ENCODE results near the gene PCBD1. TPM values are rescaled to one million over a fixed set of nuclear protein-coding genes. Genes with fewer than 3 reads are reported as not detected.
"Not testable (repeated sequence)": the region's sequence is repeated elsewhere in the genome, so short reads cannot be mapped to it uniquely, and the experiment has no call there.

The PCBD1 gene
- total RNA-seq, 3 donors from 2014 or later, result 52.4 to 93.9 (median 66.6) TPM

- no peaks in the 10 kb centered on the region for H3K36me3 ChIP-seq
- TF ChIP-seq POLR2A (IDR thresholded peaks at IDR 0.05) (no peak), CTCF (IDR thresholded peaks at IDR 0.05) (no peak)
- no peak overlapping the region for H3K27ac ChIP-seq
- no peak for DNase-seq (ENCODE audit: low spot score in 2 of 2)
- H3K4me1 ChIP-seq, result no peaks in the 10 kb centered on the region
- no peaks in the 10 kb centered on the region for H3K27me3 ChIP-seq
- intact Hi-C loops (cut with DNase I; ENCODE audit: low total_unique reads), result no loop called here
- H3K9me3 ChIP-seq, result no peaks in the 10 kb centered on the region
- H3K4me3 ChIP-seq, result no peak overlapping the region
Observed at GRCh38 chr10:70923696-70924095, 35.3 kb upstream of the PCBD1 start.

- no peak for DNase-seq (ENCODE audit: low spot score in 2 of 2)
- TF ChIP-seq POLR2A (IDR thresholded peaks at IDR 0.05) (no peak), CTCF (IDR thresholded peaks at IDR 0.05) (no peak)
- Histone ChIP-seq H3K27ac (no peak overlapping the region), H3K27me3 (no peaks in the 10 kb centered on the region), H3K36me3 (no peaks in the 10 kb centered on the region), H3K4me3 (no peak overlapping the region), H3K9me3 (no peaks in the 10 kb centered on the region), H3K4me1 (no peaks in the 10 kb centered on the region)
- intact Hi-C loops (cut with DNase I; ENCODE audit: low total_unique reads), result no loop called here
Observed at GRCh38 chr10:70921285-70921684, 32.9 kb upstream of the PCBD1 start.

- intact Hi-C loops (cut with DNase I; ENCODE audit: low total_unique reads), result no loop called here
- no peak for TF ChIP-seq POLR2AphosphoS5 (IDR thresholded peaks at IDR 0.05)
- no peak for TF ChIP-seq CTCF (IDR thresholded peaks at IDR 0.05)
- TF ChIP-seq POLR2A (IDR thresholded peaks at IDR 0.05), result no peak
- peak; percentile 63 to 71 for DNase-seq (ENCODE audit: low spot score in 2 of 2)
Observed at GRCh38 chr10:70920519-70920918, 32.2 kb upstream of the PCBD1 start.

GRCh38 chr10:70919906-70920305 lies 31.5 kb upstream of the PCBD1 start:
- H3K4me1 ChIP-seq; H3K36me3 ChIP-seq; H3K9me3 ChIP-seq; H3K27me3 ChIP-seq; H3K4me3 ChIP-seq; DNase-seq (ENCODE audit: low spot score in 2 of 2); H3K27ac ChIP-seq: not testable (repeated sequence)
- intact Hi-C loops (cut with DNase I; ENCODE audit: low total_unique reads), result loop anchor here (10.0 kb wide), 1 partner anchor 355 kb away; no protein-coding TSS in a partner anchor

More at GRCh38 chr10:70920519-70920918, 32.2 kb upstream of the PCBD1 start:
- Histone ChIP-seq H3K9me3 (no peaks in the 10 kb centered on the region), H3K36me3 (no peaks in the 10 kb centered on the region), H3K27me3 (no peaks in the 10 kb centered on the region), H3K4me1 (no peaks in the 10 kb centered on the region), H3K4me3 (no peak overlapping the region), H3K27ac (no peak overlapping the region)

- DNase-seq (ENCODE audit: low spot score in 2 of 2), result no peak
Observed at GRCh38 chr10:70918851-70919530, 30.6 kb upstream of the PCBD1 start.

More at GRCh38 chr10:70918851-70919530, 30.6 kb upstream of the PCBD1 start:
- Histone ChIP-seq H3K9me3 (no peaks in the 10 kb centered on the region), H3K4me3 (no peak overlapping the region), H3K27ac (no peak overlapping the region), H3K4me1 (no peaks in the 10 kb centered on the region), H3K27me3 (no peaks in the 10 kb centered on the region), H3K36me3 (no peaks in the 10 kb centered on the region)
- intact Hi-C loops (cut with DNase I; ENCODE audit: low total_unique reads), result loop anchor here (10.0 kb wide), 1 partner anchor 356 kb away; no protein-coding TSS in a partner anchor
- TF ChIP-seq POLR2AphosphoS5 (IDR thresholded peaks at IDR 0.05) (no peak), POLR2A (IDR thresholded peaks at IDR 0.05) (no peak), CTCF (IDR thresholded peaks at IDR 0.05) (no peak)
